NCI-H187 (cell line): ENCODE results near the gene LDLR.
"Not testable (repeated sequence)": the region's sequence is repeated elsewhere in the genome, so short reads cannot be mapped to it uniquely, and the experiment has no call there.

Experiments
- DNase-seq, 2 experiments: peaks; one replicate each; lab custom pipeline; 2025; lab: John Stamatoyannopoulos, UW

The LDLR gene

DNA sequence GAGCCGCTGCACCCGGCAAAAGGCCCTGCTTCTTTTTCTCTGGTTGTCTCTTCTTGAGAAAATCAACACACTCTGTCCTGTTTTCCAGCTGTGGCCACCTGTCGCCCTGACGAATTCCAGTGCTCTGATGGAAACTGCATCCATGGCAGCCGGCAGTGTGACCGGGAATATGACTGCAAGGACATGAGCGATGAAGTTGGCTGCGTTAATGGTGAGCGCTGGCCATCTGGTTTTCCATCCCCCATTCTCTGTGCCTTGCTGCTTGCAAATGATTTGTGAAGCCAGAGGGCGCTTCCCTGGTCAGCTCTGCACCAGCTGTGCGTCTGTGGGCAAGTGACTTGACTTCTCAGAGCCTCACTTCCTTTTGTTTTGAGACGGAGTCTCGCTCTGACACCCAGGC is 17.2 kb downstream of the LDLR start:
- DNase-seq, result no peak

DNA sequence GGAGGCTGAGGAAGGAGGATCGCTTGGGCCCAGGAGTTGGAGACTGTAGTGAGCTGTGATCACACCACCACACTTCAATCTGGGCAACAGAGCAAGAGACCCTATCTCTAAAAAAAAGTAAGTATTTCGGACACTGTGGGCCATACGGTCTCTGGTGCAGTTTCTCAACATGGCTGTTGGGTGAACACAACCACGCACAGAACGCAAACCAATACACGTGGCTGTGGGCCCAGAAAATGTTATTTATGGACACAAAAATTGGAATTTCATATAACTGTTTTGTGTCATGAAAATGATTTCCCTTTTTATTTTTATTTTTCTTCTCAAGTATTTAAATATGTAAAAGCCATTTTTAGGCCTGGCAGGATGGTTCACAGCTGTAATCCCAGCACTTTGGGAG is 19.5 kb downstream of the LDLR start:
- DNase-seq, result no peak

DNA sequence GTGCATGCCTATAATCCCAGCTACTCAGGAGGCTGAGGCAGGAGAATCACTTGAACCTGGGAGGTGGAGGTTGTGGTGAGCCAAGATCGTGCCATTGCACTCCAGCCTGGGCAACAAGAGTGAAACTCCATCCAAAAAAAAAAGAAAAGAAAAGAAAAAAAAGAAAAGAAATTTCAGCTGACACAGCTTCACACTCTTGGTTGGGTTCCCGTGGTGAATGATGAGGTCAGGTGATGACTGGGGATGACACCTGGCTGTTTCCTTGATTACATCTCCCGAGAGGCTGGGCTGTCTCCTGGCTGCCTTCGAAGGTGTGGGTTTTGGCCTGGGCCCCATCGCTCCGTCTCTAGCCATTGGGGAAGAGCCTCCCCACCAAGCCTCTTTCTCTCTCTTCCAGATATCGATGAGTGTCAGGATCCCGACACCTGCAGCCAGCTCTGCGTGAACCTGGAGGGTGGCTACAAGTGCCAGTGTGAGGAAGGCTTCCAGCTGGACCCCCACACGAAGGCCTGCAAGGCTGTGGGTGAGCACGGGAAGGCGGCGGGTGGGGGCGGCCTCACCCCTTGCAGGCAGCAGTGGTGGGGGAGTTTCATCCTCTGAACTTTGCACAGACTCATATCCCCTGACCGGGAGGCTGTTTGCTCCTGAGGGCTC is 22.0 kb downstream of the LDLR start:
- no peak for DNase-seq

DNA sequence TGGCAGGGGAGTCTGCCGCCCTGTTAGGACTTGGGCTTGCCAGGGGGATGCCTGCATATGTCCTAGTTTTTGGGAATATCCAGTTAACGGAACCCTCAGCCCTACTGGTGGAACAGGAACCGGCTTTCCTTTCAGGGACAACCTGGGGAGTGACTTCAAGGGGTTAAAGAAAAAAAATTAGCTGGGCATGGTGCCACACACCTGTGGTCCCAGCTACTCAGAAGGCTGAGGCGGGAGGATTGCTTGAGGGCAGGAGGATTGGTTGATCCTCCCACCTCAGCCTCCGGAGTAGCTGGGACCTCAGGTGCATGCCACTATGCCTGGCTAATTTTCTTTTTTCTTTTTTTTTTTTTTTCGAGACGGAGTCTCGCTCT is 22.5 kb downstream of the LDLR start:
- no peak for DNase-seq

DNA sequence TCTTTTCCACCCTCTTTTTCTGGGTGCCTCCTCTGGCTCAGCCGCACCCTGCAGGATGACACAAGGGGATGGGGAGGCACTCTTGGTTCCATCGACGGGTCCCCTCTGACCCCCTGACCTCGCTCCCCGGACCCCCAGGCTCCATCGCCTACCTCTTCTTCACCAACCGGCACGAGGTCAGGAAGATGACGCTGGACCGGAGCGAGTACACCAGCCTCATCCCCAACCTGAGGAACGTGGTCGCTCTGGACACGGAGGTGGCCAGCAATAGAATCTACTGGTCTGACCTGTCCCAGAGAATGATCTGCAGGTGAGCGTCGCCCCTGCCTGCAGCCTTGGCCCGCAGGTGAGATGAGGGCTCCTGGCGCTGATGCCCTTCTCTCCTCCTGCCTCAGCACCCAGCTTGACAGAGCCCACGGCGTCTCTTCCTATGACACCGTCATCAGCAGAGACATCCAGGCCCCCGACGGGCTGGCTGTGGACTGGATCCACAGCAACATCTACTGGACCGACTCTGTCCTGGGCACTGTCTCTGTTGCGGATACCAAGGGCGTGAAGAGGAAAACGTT is 24.0 kb downstream of the LDLR start:
- DNase-seq, result no peak

DNA sequence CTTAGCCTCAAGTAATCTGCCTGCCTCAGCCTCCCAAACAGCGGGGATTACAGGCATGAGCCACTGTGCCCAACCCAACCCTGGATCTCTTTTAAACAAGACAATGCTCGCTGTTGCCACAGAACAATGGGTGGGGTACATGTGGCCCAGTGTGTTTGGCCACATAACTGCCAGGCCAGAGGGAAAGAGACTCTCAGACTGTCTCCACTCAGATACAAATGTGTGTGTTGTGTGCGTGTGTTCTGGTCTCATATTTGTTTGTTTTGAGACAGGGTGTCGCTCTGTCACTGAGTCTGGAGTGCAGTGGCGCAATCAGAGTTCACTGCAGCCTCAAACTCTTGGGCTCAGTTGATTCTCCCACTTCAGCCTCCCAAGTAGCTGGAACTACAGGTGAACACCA is 25.8 kb downstream of the LDLR start:
- no peak for DNase-seq

DNA sequence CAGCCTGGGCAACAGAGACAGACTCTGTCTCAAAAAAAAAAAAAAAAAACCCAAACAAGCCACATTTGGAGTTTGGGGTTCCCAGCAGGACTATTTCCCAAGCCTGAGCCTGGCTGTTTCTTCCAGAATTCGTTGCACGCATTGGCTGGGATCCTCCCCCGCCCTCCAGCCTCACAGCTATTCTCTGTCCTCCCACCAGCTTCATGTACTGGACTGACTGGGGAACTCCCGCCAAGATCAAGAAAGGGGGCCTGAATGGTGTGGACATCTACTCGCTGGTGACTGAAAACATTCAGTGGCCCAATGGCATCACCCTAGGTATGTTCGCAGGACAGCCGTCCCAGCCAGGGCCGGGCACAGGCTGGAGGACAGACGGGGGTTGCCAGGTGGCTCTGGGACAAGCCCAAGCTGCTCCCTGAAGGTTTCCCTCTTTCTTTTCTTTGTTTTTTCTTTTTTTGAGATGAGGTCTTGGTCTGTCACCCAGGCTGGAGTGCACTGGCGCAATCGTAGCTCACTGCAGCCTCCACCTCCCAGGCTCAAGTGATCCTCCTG is 26.7 kb downstream of the LDLR start:
- DNase-seq, result no peak

DNA sequence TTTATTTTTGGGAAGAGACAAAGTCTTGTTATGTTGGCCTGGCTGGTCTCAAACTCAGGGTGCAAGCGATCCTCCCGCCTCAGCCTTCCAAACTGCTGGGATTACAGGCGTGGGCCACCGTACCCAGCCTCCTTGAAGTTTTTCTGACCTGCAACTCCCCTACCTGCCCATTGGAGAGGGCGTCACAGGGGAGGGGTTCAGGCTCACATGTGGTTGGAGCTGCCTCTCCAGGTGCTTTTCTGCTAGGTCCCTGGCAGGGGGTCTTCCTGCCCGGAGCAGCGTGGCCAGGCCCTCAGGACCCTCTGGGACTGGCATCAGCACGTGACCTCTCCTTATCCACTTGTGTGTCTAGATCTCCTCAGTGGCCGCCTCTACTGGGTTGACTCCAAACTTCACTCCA is 27.2 kb downstream of the LDLR start:
- no peak for DNase-seq

DNA sequence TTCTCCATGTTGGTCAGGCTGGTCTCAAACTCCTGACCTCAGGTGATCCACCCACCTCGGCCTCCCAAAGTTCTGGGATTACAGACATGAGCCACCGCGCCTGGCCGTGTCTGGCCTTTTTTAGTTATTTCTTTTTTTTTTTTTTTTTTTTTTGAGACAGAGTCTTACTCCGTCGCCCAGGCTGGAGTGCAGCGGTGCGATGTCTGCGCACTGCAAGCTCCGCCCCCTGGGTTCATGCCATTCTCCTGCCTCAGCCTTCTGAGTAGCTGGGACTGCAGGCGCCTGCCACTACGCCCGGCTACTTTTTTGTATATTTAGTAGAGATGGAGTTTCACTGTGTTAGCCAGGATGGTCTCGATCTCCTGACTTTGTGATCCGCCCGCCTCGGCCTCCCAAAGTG is 32.7 kb downstream of the LDLR start:
- DNase-seq, result not testable (repeated sequence)

DNA sequence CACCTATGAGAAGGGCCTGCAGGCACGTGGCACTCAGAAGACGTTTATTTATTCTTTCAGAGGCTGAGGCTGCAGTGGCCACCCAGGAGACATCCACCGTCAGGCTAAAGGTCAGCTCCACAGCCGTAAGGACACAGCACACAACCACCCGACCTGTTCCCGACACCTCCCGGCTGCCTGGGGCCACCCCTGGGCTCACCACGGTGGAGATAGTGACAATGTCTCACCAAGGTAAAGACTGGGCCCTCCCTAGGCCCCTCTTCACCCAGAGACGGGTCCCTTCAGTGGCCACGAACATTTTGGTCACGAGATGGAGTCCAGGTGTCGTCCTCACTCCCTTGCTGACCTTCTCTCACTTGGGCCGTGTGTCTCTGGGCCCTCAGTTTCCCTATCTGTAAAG is 33.9 kb downstream of the LDLR start:
- no peak for DNase-seq

DNA sequence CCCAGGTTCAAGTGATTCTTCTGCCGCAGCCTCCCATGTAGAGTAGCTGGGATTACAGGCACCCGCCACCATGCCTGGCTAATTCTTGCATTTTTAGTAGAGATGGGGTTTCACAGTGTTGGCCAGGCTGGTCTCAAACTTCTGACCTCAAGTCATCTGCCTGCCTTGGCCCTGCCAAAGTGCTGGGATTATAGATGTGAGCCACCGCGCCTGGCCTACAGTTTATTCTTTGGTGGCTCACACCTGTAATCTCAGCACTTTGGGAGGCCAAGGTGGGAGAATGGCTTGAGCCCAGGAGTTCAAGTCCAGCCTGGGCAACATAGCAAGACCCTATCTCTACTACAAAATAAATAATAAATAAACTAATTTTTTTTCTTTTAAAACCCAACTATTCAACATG is 34.9 kb downstream of the LDLR start:
- DNase-seq, result not testable (repeated sequence)

DNA sequence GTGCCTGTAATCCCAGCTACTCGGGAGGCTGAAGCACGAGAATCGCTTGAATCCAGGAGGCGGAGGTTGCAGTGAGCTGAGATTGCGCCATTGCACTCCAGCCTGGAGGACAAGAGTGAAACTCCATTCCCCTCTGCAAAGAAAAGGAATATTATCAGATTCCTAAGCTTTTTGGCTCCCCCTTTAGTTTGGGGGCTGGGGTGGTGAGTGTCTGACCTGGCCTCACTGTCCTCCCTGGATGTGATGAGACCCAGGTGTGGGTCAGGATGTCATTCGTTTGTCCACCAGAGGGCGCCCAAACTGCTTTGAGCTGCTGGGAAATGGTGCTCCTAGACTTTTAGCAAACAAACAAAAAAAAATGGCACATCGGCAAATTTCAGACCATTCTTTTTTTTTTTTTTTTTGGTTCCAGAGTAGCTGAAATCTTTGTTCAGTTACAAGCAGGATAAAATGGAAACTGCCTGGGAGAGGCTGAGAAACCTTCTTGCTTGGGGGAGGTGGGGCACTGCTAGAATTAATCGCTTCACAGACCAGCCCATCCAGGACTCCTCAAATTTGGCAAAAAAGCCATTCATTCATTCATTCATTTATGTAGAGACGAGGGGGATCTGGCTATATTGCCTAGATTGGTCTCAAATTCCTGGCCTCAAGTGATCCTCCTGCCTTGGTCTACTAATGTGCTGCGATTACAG is 36.9 kb downstream of the LDLR start:
- DNase-seq, result peak; percentile 10 to 12

DNA sequence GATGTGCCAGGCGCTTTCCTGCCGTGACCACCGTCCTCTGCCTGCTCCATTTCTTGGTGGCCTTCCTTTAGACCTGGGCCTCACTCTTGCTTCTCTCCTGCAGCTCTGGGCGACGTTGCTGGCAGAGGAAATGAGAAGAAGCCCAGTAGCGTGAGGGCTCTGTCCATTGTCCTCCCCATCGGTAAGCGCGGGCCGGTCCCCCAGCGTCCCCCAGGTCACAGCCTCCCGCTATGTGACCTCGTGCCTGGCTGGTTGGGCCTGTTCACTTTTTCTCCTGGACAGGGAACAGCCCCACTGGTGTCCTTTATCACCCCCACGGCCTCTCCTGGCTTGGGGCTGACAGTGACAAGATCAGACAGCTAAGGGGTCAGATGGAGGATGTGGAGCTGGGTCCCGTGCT is 38.6 kb downstream of the LDLR start:
- no peak for DNase-seq

DNA sequence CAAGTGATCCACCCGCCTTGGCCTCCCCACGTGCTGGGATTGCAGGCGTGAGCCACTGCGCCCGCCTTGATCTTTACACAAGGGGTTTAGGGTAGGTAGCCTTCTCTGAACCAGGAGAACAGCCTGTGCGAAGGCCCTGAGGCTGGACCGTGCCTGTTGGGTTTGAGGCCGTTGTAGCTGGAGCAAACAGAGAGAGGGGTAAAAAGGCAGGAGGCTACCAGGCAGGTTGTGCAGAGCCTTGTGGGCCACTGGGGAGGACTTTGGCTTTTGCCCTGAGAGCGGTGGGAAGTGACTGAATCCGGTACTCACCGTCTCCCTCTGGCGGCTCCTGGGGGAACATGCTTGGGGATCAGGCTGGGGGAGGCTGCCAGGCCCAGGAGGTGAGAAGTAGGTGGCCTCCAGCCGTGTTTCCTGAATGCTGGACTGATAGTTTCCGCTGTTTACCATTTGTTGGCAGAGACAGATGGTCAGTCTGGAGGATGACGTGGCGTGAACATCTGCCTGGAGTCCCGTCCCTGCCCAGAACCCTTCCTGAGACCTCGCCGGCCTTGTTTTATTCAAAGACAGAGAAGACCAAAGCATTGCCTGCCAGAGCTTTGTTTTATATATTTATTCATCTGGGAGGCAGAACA is 41.7 kb downstream of the LDLR start:
- DNase-seq, result no peak

DNA sequence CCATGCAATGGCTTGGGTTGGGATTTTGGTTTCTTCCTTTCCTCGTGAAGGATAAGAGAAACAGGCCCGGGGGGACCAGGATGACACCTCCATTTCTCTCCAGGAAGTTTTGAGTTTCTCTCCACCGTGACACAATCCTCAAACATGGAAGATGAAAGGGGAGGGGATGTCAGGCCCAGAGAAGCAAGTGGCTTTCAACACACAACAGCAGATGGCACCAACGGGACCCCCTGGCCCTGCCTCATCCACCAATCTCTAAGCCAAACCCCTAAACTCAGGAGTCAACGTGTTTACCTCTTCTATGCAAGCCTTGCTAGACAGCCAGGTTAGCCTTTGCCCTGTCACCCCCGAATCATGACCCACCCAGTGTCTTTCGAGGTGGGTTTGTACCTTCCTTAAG is 42.2 kb downstream of the LDLR start:
- DNase-seq, result no peak

DNA sequence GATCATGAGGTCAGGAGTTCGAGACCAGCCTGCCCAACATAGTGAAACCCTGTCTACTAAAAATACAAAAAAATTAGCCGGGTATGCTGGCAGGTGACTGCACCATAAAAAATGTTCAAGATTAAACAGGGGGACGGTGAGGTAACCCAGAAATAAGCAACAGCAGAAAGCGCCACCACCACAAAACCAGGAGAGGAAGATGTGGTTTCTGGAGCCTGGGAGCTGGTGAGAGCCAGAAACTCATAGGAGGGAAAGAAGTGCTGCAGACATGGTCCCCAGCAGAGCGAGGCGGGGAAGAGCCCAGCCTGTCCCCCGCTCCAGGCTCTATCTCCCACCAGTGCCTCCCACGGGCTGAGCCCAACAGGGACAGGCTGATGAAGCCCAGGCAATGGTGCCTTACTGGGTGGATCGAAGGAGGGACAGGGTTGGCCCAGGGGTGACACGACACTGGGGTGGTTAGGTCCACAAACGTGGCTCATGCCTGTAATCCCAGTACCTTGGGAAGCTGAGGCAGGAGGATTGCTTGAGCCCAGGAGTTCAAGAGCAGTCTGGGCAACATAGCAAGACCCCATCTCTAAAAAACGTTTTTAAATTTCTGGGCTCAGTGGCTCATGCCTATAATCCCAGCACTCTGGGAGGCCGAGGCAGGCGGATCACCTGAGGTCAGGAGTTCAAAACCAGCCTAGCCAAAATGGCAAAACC is 47.3 kb downstream of the LDLR start:
- no peak for DNase-seq

DNA sequence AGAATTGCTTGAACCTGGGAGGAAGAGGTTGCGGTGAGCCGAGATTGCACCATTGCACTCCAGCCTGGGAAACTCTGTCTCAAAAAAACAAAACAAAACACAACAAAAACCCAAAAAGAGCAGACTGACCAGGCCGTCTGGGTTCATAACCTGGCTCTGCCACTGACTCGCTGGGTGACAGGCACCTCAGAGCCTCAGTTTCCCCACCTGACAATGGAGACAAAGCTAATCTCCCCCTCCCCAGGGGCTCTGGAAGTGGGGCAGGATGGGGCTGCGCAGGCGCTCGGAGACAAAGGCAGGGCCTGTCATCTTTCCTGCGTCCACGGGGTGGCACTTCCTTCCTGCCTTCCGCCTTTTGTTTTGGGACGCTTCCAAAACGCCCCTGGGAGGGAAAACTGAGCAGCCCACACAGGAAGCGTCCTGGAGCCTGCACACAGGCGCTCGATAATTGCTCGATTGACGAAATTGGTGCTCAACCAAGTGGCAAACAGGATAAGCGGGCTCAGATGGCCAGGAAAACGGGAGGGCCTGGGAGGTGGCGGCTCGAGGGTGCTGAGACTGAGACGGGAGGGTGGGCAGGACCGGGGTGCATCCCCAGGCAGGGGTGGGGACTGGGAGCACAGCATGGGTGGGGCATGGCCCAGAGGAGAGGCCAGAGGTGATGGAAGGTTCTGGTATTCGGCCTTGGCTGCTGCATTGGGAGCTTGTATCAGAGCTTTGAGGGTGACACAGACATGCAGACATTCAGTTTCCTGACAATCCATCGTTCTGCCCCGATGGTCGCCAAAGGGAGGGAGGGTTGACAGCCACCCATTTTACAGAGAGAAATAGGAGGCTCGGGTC is 48.5 kb downstream of the LDLR start:
- peak in 1 of 2 experiments; percentile 18 for DNase-seq

DNA sequence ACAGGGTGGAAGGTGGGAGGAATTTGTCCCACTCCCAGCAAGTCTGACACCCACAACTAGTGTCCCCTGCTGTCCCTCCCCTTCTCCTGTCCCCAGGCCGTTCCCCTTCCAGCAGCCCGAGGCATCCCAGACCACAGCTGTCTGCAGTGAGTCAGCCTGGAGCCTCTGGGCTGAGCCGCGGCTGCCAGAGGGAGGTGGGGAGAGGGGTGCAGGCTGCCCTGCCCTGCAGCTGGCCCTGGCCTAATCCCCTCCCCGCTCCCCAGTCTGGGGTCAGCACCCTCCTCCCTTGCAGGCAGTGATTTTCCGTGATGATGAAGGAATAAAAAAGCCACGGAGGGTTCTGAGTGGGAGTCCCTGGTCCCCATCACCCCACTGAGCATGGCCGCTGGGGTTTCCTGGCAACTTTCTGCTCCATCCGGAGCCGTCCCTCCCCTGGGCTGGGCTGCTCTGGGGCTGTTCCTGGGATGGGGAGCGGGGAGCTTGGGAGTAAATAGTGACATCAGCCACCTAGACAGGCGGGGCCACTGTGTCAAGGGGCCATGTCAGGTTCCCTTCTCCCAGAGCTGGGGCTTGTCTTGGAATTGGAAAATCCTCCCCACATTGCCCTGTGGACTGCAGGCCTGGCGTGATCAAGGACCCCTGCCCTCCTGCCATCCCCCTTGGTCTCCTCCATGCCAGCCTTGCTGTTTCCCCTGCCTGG is 49.5 kb downstream of the LDLR start:
- no peak for DNase-seq

DNA sequence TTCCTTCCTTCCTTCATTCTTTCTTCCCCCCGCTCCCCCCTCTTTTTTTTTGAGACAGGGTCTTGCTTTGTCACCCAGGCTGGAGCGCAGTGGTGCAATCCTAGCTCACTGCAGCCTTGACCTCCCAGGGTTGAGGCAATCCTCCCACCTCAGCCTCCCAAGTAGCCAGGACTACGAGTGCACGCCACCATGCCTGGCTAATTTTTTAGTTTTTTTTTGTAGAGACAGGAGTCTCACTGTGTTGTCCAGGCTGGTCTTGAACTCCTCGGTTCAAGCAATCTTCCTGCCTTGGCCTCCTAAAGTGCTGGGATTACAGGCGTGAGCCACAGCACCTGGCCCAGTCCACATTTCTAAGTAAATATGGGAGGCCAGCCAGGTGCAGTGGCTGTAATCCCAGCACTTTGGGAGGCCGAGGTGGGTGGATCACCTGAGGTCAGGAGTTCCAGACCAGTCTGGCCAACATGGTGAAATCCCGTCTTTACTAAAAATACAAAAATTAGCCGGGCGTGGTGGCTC is 50.8 kb downstream of the LDLR start:
- not testable (repeated sequence) for DNase-seq

DNA sequence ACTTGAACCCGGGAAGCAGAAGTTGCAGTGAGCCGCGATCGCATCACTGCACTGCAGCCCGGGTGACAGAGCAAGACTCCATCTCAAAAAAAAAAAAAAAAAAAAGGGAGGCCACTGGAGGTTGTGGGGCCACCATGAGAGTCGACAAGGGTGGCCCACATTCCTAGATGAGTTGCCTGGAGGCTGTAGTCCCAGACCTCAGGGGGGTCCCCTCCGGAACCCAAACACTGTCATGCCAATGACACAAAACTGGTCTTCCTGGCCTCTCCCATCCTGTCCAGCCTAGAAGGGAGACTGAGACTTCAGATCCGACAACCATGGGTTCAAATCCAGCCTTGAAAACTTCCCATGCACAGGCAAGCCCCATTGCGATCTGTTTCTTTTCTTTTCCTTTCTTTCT is 51.6 kb downstream of the LDLR start:
- no peak for DNase-seq
